ENCODE data around the gene RNLS.

- no peak for TF ChIP-seq CTCF (IDR thresholded peaks at IDR 0.05; ENCODE audit: low read length)
- TF ChIP-seq EZH2 (IDR thresholded peaks at IDR 0.05; ENCODE audit: borderline replicate concordance, low read length): no peak
These were observed 74.3 kb downstream of the RNLS start for GRCh38 chr10:88508796-88509195.

Data from OCI-LY1 (cell line).